IPS-18a (cell line): ENCODE measurements around the gene RPS6KC1.
"Not testable (repeated sequence)": the region's sequence is repeated elsewhere in the genome, so short reads cannot be mapped to it uniquely, and the experiment has no call there.

Experiments
- H3K27ac ChIP-seq: one replicate; pipeline ENCODE4 v1.5.1; 2013; ENCODE audit warnings: low read length
- H3K27me3 ChIP-seq: one replicate; pipeline ENCODE4 v1.6.1; 2013; ENCODE audit warnings: mild to moderate bottlenecking, low read length; ENCODE audit not compliant: control insufficient read depth, insufficient read depth
- H3K36me3 ChIP-seq: one replicate; pipeline ENCODE4 v1.6.1; 2013; ENCODE audit warnings: low read depth, low read length; ENCODE audit not compliant: control insufficient read depth
- H3K4me1 ChIP-seq: one replicate; pipeline ENCODE4 v1.6.1; 2013; ENCODE audit warnings: low read depth, low read length; ENCODE audit not compliant: control insufficient read depth
- H3K4me3 ChIP-seq: one replicate; pipeline ENCODE4 v1.5.1; 2013; ENCODE audit warnings: low read length
- H3K9ac ChIP-seq: one replicate; pipeline ENCODE4 v1.6.1; 2013; ENCODE audit warnings: mild to moderate bottlenecking, low read length, moderate library complexity
- H3K9me3 ChIP-seq: one replicate; pipeline ENCODE4 v1.6.1; 2013; ENCODE audit warnings: low read depth, low read length; ENCODE audit not compliant: control insufficient read depth

The RPS6KC1 gene

DNA sequence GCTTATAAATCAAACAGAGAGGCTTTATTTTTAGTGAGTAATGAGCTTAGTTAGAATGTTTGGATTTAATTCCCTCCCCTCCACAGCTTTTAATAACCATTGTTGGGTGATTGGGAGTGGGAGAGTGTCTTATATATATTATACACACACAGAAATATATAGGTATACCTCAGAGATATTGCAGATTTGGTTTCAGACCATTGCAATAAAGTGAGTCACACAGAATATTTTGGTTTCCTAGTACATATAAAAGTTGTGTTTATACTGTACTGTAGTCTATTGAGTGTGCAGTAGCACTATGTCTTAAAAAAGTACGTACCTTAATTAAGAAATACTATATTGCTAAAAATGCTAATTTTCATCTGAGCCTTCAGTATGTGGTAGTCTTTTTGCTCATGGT lies 44.4 kb downstream of the RPS6KC1 start:
- Histone ChIP-seq H3K27me3 (no peaks in the 10 kb centered on the region), H3K27ac (no peak overlapping the region), H3K9me3 (no peaks in the 10 kb centered on the region), H3K9ac (no peak overlapping the region), H3K4me1 (no peaks in the 10 kb centered on the region), H3K4me3 (no peak overlapping the region), H3K36me3 (no peaks in the 10 kb centered on the region)

GRCh38 chr1:213099682-213100399 lies 48.8 kb downstream of the RPS6KC1 start:
- Histone ChIP-seq H3K9me3 (no peaks in the 10 kb centered on the region), H3K27ac (no peak overlapping the region), H3K9ac (no peak overlapping the region), H3K27me3 (no peaks in the 10 kb centered on the region), H3K36me3 (no peaks in the 10 kb centered on the region), H3K4me1 (no peaks in the 10 kb centered on the region), H3K4me3 (no peak overlapping the region)

DNA sequence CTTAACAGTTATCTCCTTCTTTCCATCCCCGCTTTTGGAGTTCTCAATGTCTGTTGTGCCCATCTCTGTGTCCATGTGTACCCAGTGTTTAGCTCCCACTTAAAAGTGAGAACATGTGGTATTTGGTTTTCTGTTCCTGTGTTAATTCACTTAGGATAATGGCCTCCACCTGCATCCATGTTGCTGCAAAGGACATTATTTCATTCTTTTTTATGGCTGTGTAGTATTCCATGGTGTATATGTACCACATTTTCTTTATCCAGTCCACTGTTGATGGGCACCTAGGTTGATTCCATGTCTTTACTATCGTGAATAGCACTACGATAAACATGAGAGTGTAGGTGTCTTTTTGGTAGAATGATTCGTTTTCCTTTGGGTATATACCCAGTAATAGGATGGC lies 49.5 kb downstream of the RPS6KC1 start:
- H3K27me3 ChIP-seq, H3K36me3 ChIP-seq, H3K27ac ChIP-seq, H3K9me3 ChIP-seq, H3K4me1 ChIP-seq, H3K9ac ChIP-seq, H3K4me3 ChIP-seq: not testable (repeated sequence)

DNA sequence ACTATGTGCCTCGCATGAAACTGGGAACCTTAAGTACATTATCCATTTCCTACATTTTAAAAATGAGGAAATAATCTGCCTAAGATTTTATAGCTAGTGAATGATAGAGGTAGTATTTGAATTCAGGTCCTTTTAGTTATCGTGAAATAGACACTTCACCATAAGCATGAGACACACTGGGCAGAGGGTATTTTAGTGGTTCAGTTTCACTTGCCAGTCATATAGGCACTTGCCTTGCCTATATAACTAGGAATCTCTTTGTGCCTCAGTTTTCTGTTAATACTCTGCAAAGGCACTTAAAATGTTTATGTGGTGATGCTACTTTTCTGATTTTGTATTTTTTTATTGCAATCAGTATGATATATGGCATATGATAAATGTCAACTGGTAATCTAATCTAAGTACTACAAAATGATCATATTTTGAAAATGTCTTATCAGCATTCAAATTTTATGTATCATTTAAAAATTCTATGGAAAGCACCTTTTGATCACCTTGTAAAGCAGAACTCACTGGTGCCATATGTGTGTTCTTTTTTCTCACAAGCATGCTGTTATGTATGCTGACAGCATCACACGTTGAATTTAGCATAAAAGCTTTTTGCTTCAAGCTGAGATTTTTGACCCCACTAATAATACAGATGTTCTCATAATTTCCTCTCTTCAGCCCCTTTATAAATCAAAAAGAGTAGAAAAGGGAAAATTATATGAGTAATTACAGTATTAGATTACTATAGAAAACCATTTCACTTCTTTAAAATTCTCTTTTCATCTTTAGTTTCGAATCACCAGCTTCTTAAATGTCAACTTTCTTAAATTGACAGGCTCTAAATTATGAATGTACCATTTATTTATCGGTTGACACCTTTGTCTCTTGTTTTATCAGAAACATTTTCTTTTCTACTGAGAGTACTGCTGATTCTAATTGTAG lies 52.6 kb downstream of the RPS6KC1 start:
- Histone ChIP-seq H3K27ac (no peak overlapping the region), H3K36me3 (no peaks in the 10 kb centered on the region), H3K9me3 (no peaks in the 10 kb centered on the region), H3K9ac (no peak overlapping the region), H3K4me3 (no peak overlapping the region), H3K4me1 (no peaks in the 10 kb centered on the region), H3K27me3 (no peaks in the 10 kb centered on the region)

GRCh38 chr1:213104604-213105003 lies 53.6 kb downstream of the RPS6KC1 start:
- H3K36me3 ChIP-seq = no peaks in the 10 kb centered on the region
- H3K27me3 ChIP-seq = no peaks in the 10 kb centered on the region
- H3K9ac ChIP-seq = no peak overlapping the region
- H3K9me3 ChIP-seq = no peaks in the 10 kb centered on the region
- no peak overlapping the region for H3K4me3 ChIP-seq
- H3K27ac ChIP-seq = no peak overlapping the region
- H3K4me1 ChIP-seq = no peaks in the 10 kb centered on the region

- Histone ChIP-seq H3K27me3 (no peaks in the 10 kb centered on the region), H3K27ac (no peak overlapping the region), H3K4me3 (no peak overlapping the region), H3K36me3 (no peaks in the 10 kb centered on the region), H3K9me3 (no peaks in the 10 kb centered on the region), H3K4me1 (no peaks in the 10 kb centered on the region), H3K9ac (no peak overlapping the region)
These were observed 55.3 kb downstream of the RPS6KC1 start for GRCh38 chr1:213106298-213106697.

DNA sequence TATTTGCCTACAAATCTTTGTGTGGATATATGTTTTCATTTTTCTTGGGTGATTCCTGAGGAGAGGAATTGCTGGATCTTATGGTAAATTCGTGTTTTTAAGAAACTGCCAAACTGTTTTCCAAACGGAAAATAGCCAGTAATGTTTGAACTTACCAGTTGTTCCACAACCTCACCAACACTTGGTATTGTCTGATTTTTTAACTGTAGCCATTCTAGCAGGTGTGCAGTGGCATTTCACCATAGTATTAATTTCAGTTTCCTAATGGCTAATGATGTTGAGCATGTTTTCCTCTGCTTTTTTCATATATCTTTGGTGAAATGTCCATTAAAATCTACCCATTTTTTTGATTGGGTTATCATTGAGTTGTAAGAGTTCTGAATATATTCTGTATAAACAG lies 56.6 kb downstream of the RPS6KC1 start:
- no peaks in the 10 kb centered on the region for H3K4me1 ChIP-seq
- H3K9ac ChIP-seq = no peak overlapping the region
- H3K9me3 ChIP-seq = no peaks in the 10 kb centered on the region
- no peak overlapping the region for H3K4me3 ChIP-seq
- H3K27me3 ChIP-seq = no peaks in the 10 kb centered on the region
- H3K36me3 ChIP-seq = no peaks in the 10 kb centered on the region
- H3K27ac ChIP-seq = no peak overlapping the region

- Histone ChIP-seq H3K9ac (no peak overlapping the region), H3K9me3 (no peaks in the 10 kb centered on the region), H3K4me3 (no peak overlapping the region), H3K27me3 (no peaks in the 10 kb centered on the region), H3K4me1 (no peaks in the 10 kb centered on the region), H3K36me3 (no peaks in the 10 kb centered on the region), H3K27ac (no peak overlapping the region)
These were observed 59.6 kb downstream of the RPS6KC1 start for GRCh38 chr1:213110349-213111300.

- Histone ChIP-seq H3K4me3 (no peak overlapping the region), H3K36me3 (no peaks in the 10 kb centered on the region), H3K9ac (no peak overlapping the region), H3K27me3 (no peaks in the 10 kb centered on the region), H3K9me3 (no peaks in the 10 kb centered on the region), H3K27ac (no peak overlapping the region), H3K4me1 (no peaks in the 10 kb centered on the region)
These were observed 60.5 kb downstream of the RPS6KC1 start for GRCh38 chr1:213111502-213111901.

DNA sequence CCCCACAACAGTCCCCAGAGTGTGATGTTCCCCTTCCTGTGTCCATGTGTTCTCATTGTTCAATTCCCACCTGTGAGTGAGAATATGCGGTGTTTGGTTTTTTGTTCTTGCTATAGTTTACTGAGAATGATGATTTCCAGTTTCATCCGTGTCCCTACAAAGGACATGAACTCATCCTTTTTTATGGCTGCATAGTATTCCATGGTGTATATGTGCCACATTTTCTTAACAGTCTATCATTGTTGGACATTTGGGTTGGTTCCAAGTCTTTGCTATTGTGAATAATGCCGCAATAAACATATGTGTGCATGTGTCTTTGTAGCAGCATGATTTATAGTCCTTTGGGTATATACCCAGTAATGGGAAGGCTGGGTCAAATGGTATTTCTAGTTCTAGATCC lies 61.7 kb downstream of the RPS6KC1 start:
- not testable (repeated sequence) for H3K36me3 ChIP-seq, H3K4me3 ChIP-seq, H3K27ac ChIP-seq, H3K9ac ChIP-seq, H3K9me3 ChIP-seq, H3K27me3 ChIP-seq, H3K4me1 ChIP-seq

GRCh38 chr1:213117699-213118180 lies 66.7 kb downstream of the RPS6KC1 start:
- not testable (repeated sequence) for H3K9me3 ChIP-seq, H3K9ac ChIP-seq, H3K4me3 ChIP-seq

More at GRCh38 chr1:213117699-213118180, 66.7 kb downstream of the RPS6KC1 start:
- not testable (repeated sequence) for H3K4me1 ChIP-seq, H3K27ac ChIP-seq, H3K27me3 ChIP-seq, H3K36me3 ChIP-seq
